H9 (cell line): ENCODE measurements around the gene CDH23. TPM values are rescaled to one million over a fixed set of nuclear protein-coding genes. Genes with fewer than 3 reads are reported as not detected.

ENCODE experiments used
- DNase-seq: peaks from one replicate; pipeline ENCODE4 v3.0.0-alpha.2; 2017
- H2AFZ ChIP-seq: one replicate; pipeline ENCODE4 v1.6.1; 2013; ENCODE audit warnings: mild to moderate bottlenecking, low read length, control low read depth, moderate library complexity
- H2AK5ac ChIP-seq: 2 replicates; pipeline ENCODE4 v1.6.1; 2013; ENCODE audit warnings: low read length, control low read depth, mixed read lengths; ENCODE audit not compliant: insufficient read length
- H2BK120ac ChIP-seq: one replicate; pipeline ENCODE4 v1.6.1; 2013; ENCODE audit warnings: low read depth, mild to moderate bottlenecking, low read length, control low read depth, inconsistent platforms; ENCODE audit not compliant: poor library complexity, severe bottlenecking
- H2BK12ac ChIP-seq: 2 replicates; pipeline ENCODE4 v1.6.1; 2013; ENCODE audit warnings: low read length, control low read depth, mixed read lengths, low read depth; ENCODE audit not compliant: insufficient read length
- H2BK15ac ChIP-seq: 2 replicates; pipeline ENCODE4 v1.6.1; 2013; ENCODE audit warnings: low read depth, low read length, control low read depth
- H2BK20ac ChIP-seq: one replicate; pipeline ENCODE4 v1.6.1; 2013; ENCODE audit warnings: low read depth, mild to moderate bottlenecking, low read length, control low read depth, inconsistent platforms; ENCODE audit not compliant: poor library complexity, severe bottlenecking
- H2BK5ac ChIP-seq: 2 replicates; pipeline ENCODE4 v1.6.1; 2013; ENCODE audit warnings: low read length, control low read depth, mixed read lengths; ENCODE audit not compliant: insufficient read length
- H3K14ac ChIP-seq: 2 replicates; pipeline ENCODE4 v1.6.1; 2013; ENCODE audit warnings: low read length, control low read depth; ENCODE audit not compliant: insufficient read depth
- H3K18ac ChIP-seq: 2 replicates; pipeline ENCODE4 v1.6.1; 2013; ENCODE audit warnings: low read depth, mild to moderate bottlenecking, mixed read lengths, low read length, control low read depth; ENCODE audit not compliant: insufficient read length
- H3K23ac ChIP-seq: 2 replicates; pipeline ENCODE4 v1.6.1; 2013; ENCODE audit warnings: low read length, control low read depth, mixed read lengths, low read depth; ENCODE audit not compliant: insufficient read length
- H3K23me2 ChIP-seq: 2 replicates; pipeline ENCODE4 v1.6.1; 2013; ENCODE audit warnings: low read depth, mild to moderate bottlenecking, mixed read lengths, low read length, control low read depth; ENCODE audit not compliant: insufficient read length, poor library complexity, severe bottlenecking
- H3K27ac ChIP-seq: 2 replicates; pipeline ENCODE4 v1.5.1; 2013; ENCODE audit warnings: low read length, control low read depth, mixed read lengths, low read depth; ENCODE audit not compliant: insufficient read length
- H3K27me3 ChIP-seq: 2 replicates; pipeline ENCODE4 v1.6.1; 2013; ENCODE audit warnings: low read length, control low read depth, inconsistent platforms; ENCODE audit not compliant: insufficient read depth
- H3K4ac ChIP-seq: 2 replicates; pipeline ENCODE4 v1.6.1; 2013; ENCODE audit warnings: low read depth, mild to moderate bottlenecking, control low read depth, inconsistent platforms, low read length, moderate library complexity
- H3K4me1 ChIP-seq: 2 replicates; pipeline ENCODE4 v1.6.1; 2013; ENCODE audit warnings: low read length, control low read depth, inconsistent platforms; ENCODE audit not compliant: insufficient read depth
- H3K4me2 ChIP-seq: 2 replicates; pipeline ENCODE4 v1.6.1; 2013; ENCODE audit warnings: low read length, control low read depth, mixed read lengths; ENCODE audit not compliant: insufficient read length, insufficient read depth
- H3K56ac ChIP-seq: 2 replicates; pipeline ENCODE4 v1.6.1; 2013; ENCODE audit warnings: low read depth, mild to moderate bottlenecking, mixed read lengths, low read length, control low read depth; ENCODE audit not compliant: insufficient read length
- H3K79me1 ChIP-seq: 2 replicates; pipeline ENCODE4 v1.6.1; 2013; ENCODE audit warnings: low read depth, mild to moderate bottlenecking, moderate library complexity, low read length, control low read depth, inconsistent platforms; ENCODE audit not compliant: insufficient read depth, poor library complexity, severe bottlenecking
- H3K79me2 ChIP-seq: 2 replicates; pipeline ENCODE4 v1.6.1; 2013; ENCODE audit warnings: low read length, control low read depth, inconsistent platforms; ENCODE audit not compliant: insufficient read depth
- H3K9ac ChIP-seq: 2 replicates; pipeline ENCODE4 v1.6.1; 2013; ENCODE audit warnings: low read length, control low read depth, mixed read lengths; ENCODE audit not compliant: insufficient read length; ENCODE audit errors: extremely low read depth
- H3K9me3 ChIP-seq: one replicate; pipeline ENCODE4 v1.6.1; 2013; ENCODE audit warnings: low read depth, low read length, inconsistent platforms; ENCODE audit not compliant: control insufficient read depth
- H3T11ph ChIP-seq: one replicate; pipeline ENCODE4 v1.6.1; 2013; ENCODE audit warnings: mild to moderate bottlenecking, low read length, control low read depth, inconsistent platforms
- H4K20me1 ChIP-seq: one replicate; pipeline ENCODE4 v1.6.1; 2013; ENCODE audit not compliant: control insufficient read depth, insufficient read length, insufficient read depth
- H4K5ac ChIP-seq: 2 replicates; pipeline ENCODE4 v1.6.1; 2013; ENCODE audit warnings: low read depth, mild to moderate bottlenecking, mixed read lengths, low read length, control low read depth; ENCODE audit not compliant: insufficient read length
- H4K8ac ChIP-seq: replicated peaks from 2 replicates; pipeline ENCODE4 v1.6.1; 2013; ENCODE audit warnings: low read length, control low read depth, mixed read lengths, low read depth; ENCODE audit not compliant: insufficient read length
- H4K91ac ChIP-seq: 2 replicates; pipeline ENCODE4 v1.6.1; 2013; ENCODE audit warnings: low read depth, mild to moderate bottlenecking, moderate library complexity, mixed read lengths, low read length, control low read depth; ENCODE audit not compliant: insufficient read length
- H3K27ac Mint-ChIP-seq, 3 experiments: 2 replicates in 2 of 3; 3 replicates in 1 of 3; pipeline ENCODE4 v1.8.0; 2020 to 2021; ENCODE audit warnings: mixed read lengths in 3 of 3, mild to moderate bottlenecking in 1 of 3, moderate library complexity in 1 of 3
- H3K27me3 Mint-ChIP-seq: 2 replicates; pipeline ENCODE4 v1.8.0; 2021; ENCODE audit warnings: low read depth, mild to moderate bottlenecking, moderate library complexity, mixed read lengths
- H3K36me3 Mint-ChIP-seq, 3 experiments: 2 replicates in 2 of 3; 3 replicates in 1 of 3; pipeline ENCODE4 v1.8.0; 2020 to 2021; ENCODE audit warnings: low read depth in 3 of 3, mixed read lengths in 3 of 3; ENCODE audit not compliant: insufficient read depth in 1 of 3
- H3K4me1 Mint-ChIP-seq, 2 experiments: 2 replicates each; pipeline ENCODE4 v1.8.0; 2020; ENCODE audit warnings: mixed read lengths in 2 of 2
- H3K4me3 Mint-ChIP-seq, 2 experiments: 2 replicates in 1 of 2; 3 replicates in 1 of 2; pipeline ENCODE4 v1.8.0; 2020 to 2021; ENCODE audit warnings: mild to moderate bottlenecking in 2 of 2, mixed read lengths in 2 of 2, moderate library complexity in 1 of 2
- H3K9me3 Mint-ChIP-seq, 2 experiments: 2 replicates in 1 of 2; 3 replicates in 1 of 2; pipeline ENCODE4 v1.8.0; 2020; ENCODE audit warnings: mild to moderate bottlenecking in 2 of 2, mixed read lengths in 2 of 2, moderate library complexity in 1 of 2
- CTCF ChIP-seq: fragments of 200-600 bp; sonication (generic); conservative IDR thresholded peaks from 3 replicates; pipeline ENCODE4 v1.8.0; 2021; ENCODE audit warnings: antibody characterized with exemption, mild to moderate bottlenecking
- WGBS: extraction: QIAGEN DNeasy Blood & Tissue Kit; methylation state at CpG from one replicate; pipeline ENCODE4 v1.1.7; 2013; ENCODE audit warnings: missing lambda C conversion rate, low lambda C conversion rate, mixed read lengths; ENCODE audit not compliant: insufficient read length; ENCODE audit errors: extremely low coverage; 5-methylcytosine and 5-hydroxymethylcytosine counted together
- total RNA-seq: library from RNA; stranded (reverse); gene quantifications from 2 replicates; pipeline ENCODE4 v1.2.1, GENCODE V29; 2021

The CDH23 gene
- total RNA-seq, 1 experiment from 2014 or later: 2.1 TPM

- Histone ChIP-seq H2BK5ac (no peak overlapping the region), H3K56ac (no peak overlapping the region), H3K9me3 (no peaks in the 10 kb centered on the region), H3K14ac (no peak overlapping the region), H3K18ac (no peak overlapping the region), H3K4me1 (no peaks in the 10 kb centered on the region), H4K8ac (no peak overlapping the region), H2BK120ac (no peak overlapping the region), H3K23ac (no peak overlapping the region), H3T11ph (no peak overlapping the region), H2BK15ac (no peak overlapping the region), H4K5ac (no peak overlapping the region), H2BK20ac (no peak overlapping the region), H3K4ac (no peak overlapping the region), H3K23me2 (no peaks in the 10 kb centered on the region), H2AK5ac (no peak overlapping the region), H4K20me1 (no peaks in the 10 kb centered on the region), H3K79me1 (no peaks in the 10 kb centered on the region), H3K9ac (no peak overlapping the region), H2AFZ (no peak overlapping the region), H3K27ac (no peak overlapping the region), H3K79me2 (no peaks in the 10 kb centered on the region; the same call in 1 of the 2 replicates), H4K91ac (no peak overlapping the region), H2BK12ac (no peak overlapping the region), H3K27me3 (no peaks in the 10 kb centered on the region), H3K4me2 (no peak overlapping the region)
- Mint-ChIP-seq H3K4me3 (no peak overlapping the region), H3K4me1 (peaks cover 15 to 28% of the 10 kb centered on the region in 2 experiments), H3K27me3 (peaks cover 3% of the 10 kb centered on the region), H3K36me3 (no peaks in the 10 kb centered on the region), H3K9me3 (no peaks in the 10 kb centered on the region), H3K27ac (peak overlapping the region in 1 of 3 experiments; percentile 64; a peak in 1 of 7 replicates)
- peak; percentile 43 for DNase-seq
- TF ChIP-seq CTCF: no peak
- no CpG with 5 or more reads among the region's 11 CpGs for WGBS
Observed at GRCh38 chr10:71757399-71757922, 360.7 kb downstream of the CDH23 start.
